HG02870 (cell line): ENCODE results near the gene SLC9A7.

Source experiments
- ATAC-seq: cut with Tn5 transposase; IDR thresholded peaks from one replicate; pipeline ENCODE4 v1.9.1; 2021; ENCODE audit warnings: mild to moderate bottlenecking, moderate library complexity; ENCODE audit not compliant: unreplicated experiment

SLC9A7 gene

GRCh38 chrX:46575586-46575985 is 183.3 kb downstream of the SLC9A7 start:
- ATAC-seq, result no peak

GRCh38 chrX:46574774-46575381 is 184.0 kb downstream of the SLC9A7 start:
- no peak for ATAC-seq

GRCh38 chrX:46573892-46574773 is 184.8 kb downstream of the SLC9A7 start:
- no peak for ATAC-seq

GRCh38 chrX:46573331-46573891 is 185.5 kb downstream of the SLC9A7 start, which contains the start of gene CHST7:
TSS of gene CHST7 (plus strand) at chrX:46573765. CDS start at chrX:46573932, 167 bp downstream.
- ATAC-seq, result peak; percentile 27

- peak; percentile 30 for ATAC-seq
These were observed 186.5 kb downstream of the SLC9A7 start for GRCh38 chrX:46572340-46572936.

- ATAC-seq, result peak; percentile 24
These were observed 187.2 kb downstream of the SLC9A7 start for GRCh38 chrX:46571423-46572339.

- ATAC-seq, result no peak
These were observed 189.3 kb downstream of the SLC9A7 start for GRCh38 chrX:46569621-46570020.

- no peak for ATAC-seq
These were observed 191.5 kb downstream of the SLC9A7 start for GRCh38 chrX:46567388-46567787.

GRCh38 chrX:46561824-46562657 is 196.9 kb downstream of the SLC9A7 start:
- peak; percentile 96 for ATAC-seq

- no peak for ATAC-seq
These were observed 199.9 kb downstream of the SLC9A7 start for GRCh38 chrX:46559062-46559461.

- no peak for ATAC-seq
These were observed 204.0 kb downstream of the SLC9A7 start for GRCh38 chrX:46554942-46555341.

GRCh38 chrX:46553935-46554334 is 205.0 kb downstream of the SLC9A7 start:
- ATAC-seq, result no peak

GRCh38 chrX:46551494-46552128 is 207.3 kb downstream of the SLC9A7 start:
- no peak for ATAC-seq

- ATAC-seq, result no peak
These were observed 209.0 kb downstream of the SLC9A7 start for GRCh38 chrX:46549914-46550313.
